Measurements from ENCODE around the gene NPAS1. TPM values are rescaled to one million over a fixed set of nuclear protein-coding genes. Genes with fewer than 3 reads are reported as not detected.

Gene NPAS1
- total RNA-seq, 1 experiment from 2014 or later: 4.6 TPM

DNA sequence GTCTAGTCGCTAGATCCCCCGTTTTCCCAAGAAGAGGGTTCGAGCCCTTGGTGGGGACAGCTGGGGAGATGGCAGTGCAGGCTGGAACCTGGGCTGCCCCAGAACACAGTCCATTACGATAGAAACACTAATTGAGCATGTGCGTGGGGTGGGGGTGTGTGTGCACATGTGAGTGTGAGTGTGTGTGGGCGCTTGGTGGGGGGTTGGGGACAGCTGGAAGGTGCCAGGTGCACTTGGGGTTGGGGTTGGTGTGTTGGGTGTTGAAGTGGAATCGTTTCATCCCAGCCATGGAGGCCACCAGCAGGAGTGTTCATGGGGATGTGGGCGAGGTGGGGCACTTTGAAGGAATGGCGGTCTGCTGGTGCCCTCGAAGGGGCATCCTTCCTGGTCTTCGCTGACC is 18.1 kb upstream of the NPAS1 start:
- no peak overlapping the region for H2AFZ ChIP-seq (ENCODE audit: low read depth, low read length, poor library complexity, severe bottlenecking)
- no peaks in the 10 kb centered on the region for H4K20me1 ChIP-seq (ENCODE audit: insufficient read depth)
- RAD21 ChIA-PET (ENCODE audit: low non-redundant PET in 1 of 2, low total read pairs in 2 of 2, uncharacterized antibody in 2 of 2, unreplicated experiment in 2 of 2): no interaction called here
- no peak overlapping the region for H3K4me3 ChIP-seq (replicated peaks in 1 of 2; ENCODE audit: low read depth in 1 of 2, low read length in 2 of 2)
- no peaks in the 10 kb centered on the region for H3K9me3 ChIP-seq (ENCODE audit: control insufficient read depth in 1 of 2, insufficient read depth in 1 of 2, low read depth in 1 of 2, low read length in 2 of 2)
- no peak overlapping the region for H3K27ac ChIP-seq (ENCODE audit: low read depth, low read length)
- intact Hi-C loops (cut with micrococcal nuclease): no loop called here
- H3K27me3 ChIP-seq (ENCODE audit: insufficient read depth, low read length): no peaks in the 10 kb centered on the region
- DNase-seq (ENCODE audit: low read depth, low spot score) (no peak), ATAC-seq (no peak)
- peaks cover 0 to 4% of the 10 kb centered on the region in 2 experiments; a peak in 2 of 4 replicates for H3K36me3 ChIP-seq (ENCODE audit: control insufficient read depth in 1 of 2, insufficient read depth in 2 of 2, low read length in 2 of 2)
- POLR2A ChIA-PET: no interaction called here
- no peaks in the 10 kb centered on the region for H3K79me2 ChIP-seq (ENCODE audit: insufficient read depth, low read length)
- TF ChIP-seq EZH2phosphoT487 (IDR thresholded peaks at IDR 0.05; ENCODE audit: borderline replicate concordance): no peak
- TF ChIP-seq CBX3 (IDR thresholded peaks at IDR 0.05; ENCODE audit: low read depth): no peak
- no peak for TF ChIP-seq POLR2AphosphoS5 (IDR thresholded peaks at IDR 0.05; ENCODE audit: low read depth, low read length)
- TF ChIP-seq FOSL1 (IDR thresholded peaks at IDR 0.05; ENCODE audit: low read depth): no peak
- TF ChIP-seq REST (IDR thresholded peaks at IDR 0.05; ENCODE audit: low read depth): no peak
- no peak for TF ChIP-seq ZBTB33 (IDR thresholded peaks at IDR 0.05; ENCODE audit: extremely low read depth, insufficient replicate concordance, low read length)
- TF ChIP-seq JUND (IDR thresholded peaks at IDR 0.05): no peak
- no peak for TF ChIP-seq SIN3A (IDR thresholded peaks at IDR 0.05; ENCODE audit: low read depth)
- no peak for TF ChIP-seq SRF (IDR thresholded peaks at IDR 0.05; ENCODE audit: low read depth)
- TF ChIP-seq ELF1 (IDR thresholded peaks at IDR 0.05; ENCODE audit: borderline replicate concordance, low read depth): no peak
- no peak for TF ChIP-seq SP1 (IDR thresholded peaks at IDR 0.05; ENCODE audit: low read depth)
- BruUV-seq (replicated peaks): TSS peak; percentile 26
- CTCF ChIA-PET: no interaction called here
- H3K9me2 ChIP-seq (ENCODE audit: insufficient read depth): no peaks in the 10 kb centered on the region
- H3K4me1 ChIP-seq (ENCODE audit: control insufficient read depth in 1 of 2, insufficient read depth in 2 of 2, low read length in 2 of 2): no peaks in the 10 kb centered on the region
- no peak overlapping the region for H3K9ac ChIP-seq (ENCODE audit: low read length)
- H3K4me2 ChIP-seq (ENCODE audit: low read length): no peak overlapping the region
